ENCODE data around the gene ABR. TPM values are rescaled to one million over a fixed set of nuclear protein-coding genes. Genes with fewer than 3 reads are reported as not detected.

Gene ABR
- total RNA-seq, 1 donor from 2014 or later: 119 TPM

DNA sequence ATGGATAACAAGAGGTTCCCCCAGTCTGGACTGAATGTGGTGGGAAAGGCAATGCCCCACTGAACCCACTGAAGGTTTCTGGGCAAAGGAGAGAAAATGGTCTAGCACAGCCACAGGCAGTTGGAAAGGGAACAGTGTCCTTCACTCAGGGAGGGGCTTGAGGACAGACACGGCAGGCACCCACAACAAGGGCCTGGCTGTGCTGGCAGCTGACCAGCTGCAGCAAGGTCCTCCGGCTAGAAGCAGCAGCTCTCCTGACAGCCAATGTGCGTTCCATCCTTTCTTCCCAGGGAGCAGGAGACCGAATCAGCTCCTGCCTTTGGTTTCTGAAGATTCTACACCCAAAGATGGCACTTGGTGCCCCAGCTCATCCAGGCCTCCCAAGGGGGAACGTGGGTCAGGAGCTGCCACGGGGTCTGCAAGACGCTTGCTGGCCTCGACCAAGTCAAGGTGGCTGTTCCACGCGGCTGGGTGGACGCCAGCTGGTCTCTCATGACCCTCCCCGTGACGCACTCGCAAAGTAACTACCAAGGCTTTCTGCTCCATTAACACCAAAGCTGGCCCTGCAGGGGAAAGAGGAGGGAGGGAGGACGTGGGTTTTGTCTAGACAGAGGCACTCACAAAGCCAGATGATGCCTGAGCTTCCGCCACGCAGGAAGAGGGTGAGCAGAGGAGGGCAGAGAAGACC lies 11.1 kb downstream of the ABR start:
- Mint-ChIP-seq H3K27ac (ENCODE audit: unreplicated experiment) (no peak overlapping the region), H3K4me3 (ENCODE audit: unreplicated experiment) (no peak overlapping the region), H3K4me1 (ENCODE audit: low read depth) (peaks cover under 1% of the 10 kb centered on the region), H3K36me3 (ENCODE audit: low read depth) (peaks cover under 1% of the 10 kb centered on the region), H3K27me3 (ENCODE audit: low read depth) (no peaks in the 10 kb centered on the region), H3K9me3 (ENCODE audit: low read depth) (no peaks in the 10 kb centered on the region)
- no peak for DNase-seq (ENCODE audit: low spot score)
- TF ChIP-seq, protein P1, sequence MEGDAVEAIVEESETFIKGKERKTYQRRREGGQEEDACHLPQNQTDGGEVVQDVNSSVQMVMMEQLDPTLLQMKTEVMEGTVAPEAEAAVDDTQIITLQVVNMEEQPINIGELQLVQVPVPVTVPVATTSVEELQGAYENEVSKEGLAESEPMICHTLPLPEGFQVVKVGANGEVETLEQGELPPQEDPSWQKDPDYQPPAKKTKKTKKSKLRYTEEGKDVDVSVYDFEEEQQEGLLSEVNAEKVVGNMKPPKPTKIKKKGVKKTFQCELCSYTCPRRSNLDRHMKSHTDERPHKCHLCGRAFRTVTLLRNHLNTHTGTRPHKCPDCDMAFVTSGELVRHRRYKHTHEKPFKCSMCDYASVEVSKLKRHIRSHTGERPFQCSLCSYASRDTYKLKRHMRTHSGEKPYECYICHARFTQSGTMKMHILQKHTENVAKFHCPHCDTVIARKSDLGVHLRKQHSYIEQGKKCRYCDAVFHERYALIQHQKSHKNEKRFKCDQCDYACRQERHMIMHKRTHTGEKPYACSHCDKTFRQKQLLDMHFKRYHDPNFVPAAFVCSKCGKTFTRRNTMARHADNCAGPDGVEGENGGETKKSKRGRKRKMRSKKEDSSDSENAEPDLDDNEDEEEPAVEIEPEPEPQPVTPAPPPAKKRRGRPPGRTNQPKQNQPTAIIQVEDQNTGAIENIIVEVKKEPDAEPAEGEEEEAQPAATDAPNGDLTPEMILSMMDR (IDR thresholded peaks at IDR 0.05): no peak

DNA sequence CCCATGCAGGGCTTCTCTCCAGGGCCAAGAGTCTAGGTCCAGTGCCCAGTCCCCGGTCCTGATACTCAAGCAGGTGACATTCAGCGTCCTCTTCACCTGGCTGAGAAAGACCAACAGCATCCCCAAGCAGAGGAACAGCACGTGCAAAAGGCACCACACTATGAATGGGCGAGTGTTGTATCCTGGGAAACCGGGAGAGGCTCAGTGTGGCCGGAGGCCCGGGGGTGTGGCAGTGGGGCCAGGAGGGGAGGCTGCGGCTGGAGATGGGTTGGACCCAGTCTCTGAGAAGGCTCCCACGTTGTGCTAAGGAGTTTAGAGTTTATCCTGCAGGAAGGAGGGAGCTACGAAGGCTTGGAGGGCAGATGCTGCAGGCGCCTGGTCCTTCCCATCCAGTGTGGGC lies 13.5 kb downstream of the ABR start:
- H3K4me3 Mint-ChIP-seq (ENCODE audit: unreplicated experiment): no peak overlapping the region
- H3K4me1 Mint-ChIP-seq (ENCODE audit: low read depth): no peaks in the 10 kb centered on the region
- H3K27me3 Mint-ChIP-seq (ENCODE audit: low read depth): no peaks in the 10 kb centered on the region
- H3K36me3 Mint-ChIP-seq (ENCODE audit: low read depth): no peaks in the 10 kb centered on the region
- no peak overlapping the region for H3K27ac Mint-ChIP-seq (ENCODE audit: unreplicated experiment)
- no peaks in the 10 kb centered on the region for H3K9me3 Mint-ChIP-seq (ENCODE audit: low read depth)
- TF ChIP-seq, protein P1 (IDR thresholded peaks at IDR 0.05): no peak
- DNase-seq (ENCODE audit: low spot score): no peak

DNA sequence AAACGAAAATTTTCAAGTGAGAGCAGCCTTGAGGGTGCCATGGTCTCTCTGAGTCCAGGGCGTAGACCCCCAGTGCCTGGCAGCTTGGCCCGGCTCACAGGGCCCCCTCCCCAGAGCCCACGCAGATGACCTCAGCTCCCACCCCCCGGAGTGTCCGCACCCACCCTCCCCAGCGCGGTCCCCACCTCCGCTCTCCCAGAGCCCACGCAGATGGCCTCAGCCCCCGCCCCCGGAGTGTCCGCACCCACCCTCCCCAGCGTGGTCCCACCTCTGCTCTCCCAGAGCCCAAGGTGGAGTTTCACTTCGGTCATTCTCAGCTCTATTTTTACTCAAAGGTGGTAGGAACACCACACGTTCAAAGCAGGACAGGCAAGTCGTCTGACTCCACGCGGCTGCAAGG lies 13.9 kb downstream of the ABR start:
- Mint-ChIP-seq H3K27me3 (ENCODE audit: low read depth) (no peaks in the 10 kb centered on the region), H3K9me3 (ENCODE audit: low read depth) (no peaks in the 10 kb centered on the region), H3K27ac (ENCODE audit: unreplicated experiment) (no peak overlapping the region), H3K4me3 (ENCODE audit: unreplicated experiment) (no peak overlapping the region), H3K4me1 (ENCODE audit: low read depth) (no peaks in the 10 kb centered on the region), H3K36me3 (ENCODE audit: low read depth) (no peaks in the 10 kb centered on the region)
- no peak for DNase-seq (ENCODE audit: low spot score)
- TF ChIP-seq, protein P1 (IDR thresholded peaks at IDR 0.05): no peak

DNA sequence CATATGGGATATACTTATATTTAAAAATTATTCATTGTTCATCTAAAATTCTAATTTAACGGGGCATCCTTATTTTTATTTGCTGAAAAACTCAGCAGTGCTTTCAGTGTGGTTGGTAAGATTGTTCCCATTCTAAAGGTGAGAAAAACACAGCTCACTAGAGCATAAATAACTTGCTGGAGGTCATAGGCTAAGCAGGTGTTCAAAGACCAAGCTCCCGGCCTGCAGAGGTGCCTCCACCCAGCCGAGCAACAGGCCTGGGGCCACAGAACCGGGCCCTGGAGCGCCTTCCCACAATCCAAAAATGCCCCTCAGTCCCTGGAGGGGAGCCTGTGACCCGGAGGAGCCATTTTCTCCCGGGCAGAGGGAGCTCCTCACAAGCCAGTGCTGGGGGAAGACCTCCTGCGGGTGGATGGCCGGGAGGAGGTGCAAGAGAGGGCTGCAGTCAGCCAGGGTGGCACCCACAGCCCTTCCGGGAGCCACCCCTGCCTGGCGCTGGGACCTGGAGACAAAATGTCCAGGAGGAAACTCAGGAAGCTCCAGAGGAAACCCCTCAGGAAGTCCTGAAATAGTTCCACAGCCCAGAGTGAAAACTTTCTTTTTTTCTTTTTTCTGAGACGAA lies 14.7 kb downstream of the ABR start:
- DNase-seq (ENCODE audit: low spot score): no peak
- no peak overlapping the region for H3K4me3 Mint-ChIP-seq (ENCODE audit: unreplicated experiment)
- H3K27me3 Mint-ChIP-seq (ENCODE audit: low read depth): no peaks in the 10 kb centered on the region
- TF ChIP-seq, protein P1 (IDR thresholded peaks at IDR 0.05): no peak
- no peak overlapping the region for H3K27ac Mint-ChIP-seq (ENCODE audit: unreplicated experiment)
- no peaks in the 10 kb centered on the region for H3K4me1 Mint-ChIP-seq (ENCODE audit: low read depth)
- H3K36me3 Mint-ChIP-seq (ENCODE audit: low read depth): no peaks in the 10 kb centered on the region
- no peaks in the 10 kb centered on the region for H3K9me3 Mint-ChIP-seq (ENCODE audit: low read depth)

DNA sequence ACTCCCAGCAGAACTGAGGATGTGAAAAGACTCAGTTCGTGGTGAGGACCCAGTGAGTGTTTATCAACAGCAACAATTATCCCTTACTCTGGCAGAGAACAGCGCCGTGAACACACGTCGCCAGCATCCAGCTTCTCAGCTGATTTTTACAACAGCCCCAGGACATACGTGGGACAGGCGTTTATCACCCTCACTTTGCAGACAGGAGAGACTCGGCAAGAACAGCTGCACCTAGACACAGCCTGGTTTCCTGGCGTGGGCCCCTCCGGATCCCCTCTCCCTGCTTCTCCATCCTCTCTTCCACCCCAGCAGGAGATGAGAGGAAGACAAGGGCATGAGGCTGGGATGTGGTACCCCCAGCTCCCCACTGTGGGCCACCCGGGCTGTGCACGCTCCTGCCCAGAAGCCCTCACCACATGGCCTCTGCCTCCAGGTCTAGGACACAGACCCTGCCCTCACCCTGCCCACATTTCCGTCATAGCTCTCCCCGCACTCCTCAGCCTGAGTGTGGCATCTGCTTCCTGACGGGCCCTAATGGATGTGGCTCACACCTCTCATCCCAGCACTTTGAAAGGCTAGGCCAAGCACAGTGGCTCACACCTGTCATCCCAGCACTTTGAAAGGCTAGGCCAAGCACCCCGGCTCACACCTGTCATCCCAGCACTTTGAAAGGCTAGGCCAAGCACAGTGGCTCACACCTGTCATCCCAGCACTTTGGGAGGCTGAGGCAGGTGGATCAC lies 17.5 kb downstream of the ABR start:
- Mint-ChIP-seq H3K27ac (ENCODE audit: unreplicated experiment) (no peak overlapping the region), H3K9me3 (ENCODE audit: low read depth) (no peaks in the 10 kb centered on the region), H3K27me3 (ENCODE audit: low read depth) (no peaks in the 10 kb centered on the region), H3K4me3 (ENCODE audit: unreplicated experiment) (no peak overlapping the region), H3K36me3 (ENCODE audit: low read depth) (no peaks in the 10 kb centered on the region), H3K4me1 (ENCODE audit: low read depth) (peaks cover 8% of the 10 kb centered on the region)
- TF ChIP-seq, protein P1 (IDR thresholded peaks at IDR 0.05): no peak
- DNase-seq (ENCODE audit: low spot score): no peak

All from chondrocyte (in vitro differentiated cells).